ENCODE measurements around the gene TTC39C.
"Not testable (repeated sequence)": the region's sequence is repeated elsewhere in the genome, so short reads cannot be mapped to it uniquely, and the experiment has no call there.

Gene TTC39C

GRCh38 chr18:24072743-24073142 is 58.2 kb downstream of the TTC39C start:
- in situ Hi-C loops (cut with MboI; ENCODE audit: low pct_unique_long_range_greater_than_20kb, low sequenced_read_pairs): no loop called here
- DNase-seq: no peak

DNA sequence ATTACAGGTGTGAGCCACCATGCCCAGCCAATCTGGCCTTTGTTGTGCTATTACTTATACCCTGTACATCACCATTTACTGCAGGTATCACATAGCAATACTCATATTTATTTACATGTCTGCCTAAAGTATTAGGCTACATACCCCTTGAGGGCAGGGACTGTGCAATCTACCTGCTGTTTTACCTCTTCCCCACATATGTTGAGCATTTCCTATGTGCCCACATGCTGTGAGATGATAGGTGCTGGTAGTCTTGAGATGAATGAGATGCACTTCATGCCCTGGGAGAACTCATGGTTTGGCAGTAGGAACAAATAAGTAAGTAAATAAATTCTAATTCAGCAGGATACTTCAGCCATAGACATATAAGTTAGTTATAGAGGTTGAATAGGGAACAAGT is 59.2 kb downstream of the TTC39C start:
- in situ Hi-C loops (cut with MboI; ENCODE audit: low pct_unique_long_range_greater_than_20kb, low sequenced_read_pairs): no loop called here

GRCh38 chr18:24074757-24075156 is 60.2 kb downstream of the TTC39C start:
- DNase-seq; in situ Hi-C loops (cut with MboI; ENCODE audit: low pct_unique_long_range_greater_than_20kb, low sequenced_read_pairs): not testable (repeated sequence)

More for the DNA sequence above, 59.2 kb downstream of the TTC39C start:
- DNase-seq: no peak

GRCh38 chr18:24075767-24076597 is 61.4 kb downstream of the TTC39C start:
- DNase-seq: peak; percentile 88

GRCh38 chr18:24076950-24077349 is 62.4 kb downstream of the TTC39C start:
- in situ Hi-C loops (cut with MboI; ENCODE audit: low pct_unique_long_range_greater_than_20kb, low sequenced_read_pairs): no loop called here
- no peak for DNase-seq

More at GRCh38 chr18:24075767-24076597, 61.4 kb downstream of the TTC39C start:
- in situ Hi-C loops (cut with MboI; ENCODE audit: low pct_unique_long_range_greater_than_20kb, low sequenced_read_pairs): no loop called here

- in situ Hi-C loops (cut with MboI; ENCODE audit: low pct_unique_long_range_greater_than_20kb, low sequenced_read_pairs): no loop called here
- DNase-seq: no peak
Observed at GRCh38 chr18:24078391-24078790, 63.8 kb downstream of the TTC39C start.

DNA sequence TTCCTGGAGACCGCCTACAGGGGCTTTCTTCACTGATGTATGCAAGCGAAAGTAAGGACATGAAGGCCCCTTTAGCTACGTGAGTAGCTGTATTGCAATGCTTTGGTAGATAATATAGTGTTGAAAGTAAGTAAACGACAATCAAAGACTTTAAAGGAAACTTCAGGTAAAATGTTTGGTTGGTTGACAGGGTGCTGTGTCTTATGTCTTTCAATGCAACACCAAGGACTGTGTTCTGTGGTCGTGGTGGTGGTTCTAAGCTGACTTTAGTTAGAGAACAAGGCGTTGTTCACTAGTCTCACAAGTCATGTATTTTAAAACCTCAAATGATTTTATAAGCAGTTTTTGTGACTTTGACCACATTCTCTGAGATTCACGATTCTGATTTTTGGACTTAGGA is 66.3 kb downstream of the TTC39C start:
- in situ Hi-C loops (cut with MboI; ENCODE audit: low pct_unique_long_range_greater_than_20kb, low sequenced_read_pairs): no loop called here

GRCh38 chr18:24083550-24083949 is 69.0 kb downstream of the TTC39C start:
- in situ Hi-C loops (cut with MboI; ENCODE audit: low pct_unique_long_range_greater_than_20kb, low sequenced_read_pairs): no loop called here
- no peak for DNase-seq

More for the DNA sequence above, 66.3 kb downstream of the TTC39C start:
- DNase-seq: no peak

DNA sequence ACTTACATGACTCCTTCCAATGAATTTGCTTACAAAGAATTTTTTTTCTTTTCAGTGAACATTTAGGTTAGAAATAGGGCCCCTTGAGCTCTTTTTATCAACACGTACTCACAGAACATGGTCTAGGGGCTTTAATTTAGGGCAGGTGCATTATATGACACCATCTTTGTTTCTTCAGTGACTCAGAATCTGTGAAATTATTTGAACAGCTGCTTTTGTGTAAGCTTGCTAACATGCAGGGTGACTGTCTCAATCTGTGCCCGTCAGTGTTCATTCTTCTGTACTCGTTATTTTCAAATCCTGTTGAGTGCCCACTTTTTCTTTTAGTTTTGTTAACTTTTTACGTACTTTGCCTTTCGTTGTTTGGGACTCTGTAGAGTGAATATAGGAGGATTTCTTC is 71.5 kb downstream of the TTC39C start:
- in situ Hi-C loops (cut with MboI; ENCODE audit: low pct_unique_long_range_greater_than_20kb, low sequenced_read_pairs): no loop called here
- DNase-seq: no peak

DNA sequence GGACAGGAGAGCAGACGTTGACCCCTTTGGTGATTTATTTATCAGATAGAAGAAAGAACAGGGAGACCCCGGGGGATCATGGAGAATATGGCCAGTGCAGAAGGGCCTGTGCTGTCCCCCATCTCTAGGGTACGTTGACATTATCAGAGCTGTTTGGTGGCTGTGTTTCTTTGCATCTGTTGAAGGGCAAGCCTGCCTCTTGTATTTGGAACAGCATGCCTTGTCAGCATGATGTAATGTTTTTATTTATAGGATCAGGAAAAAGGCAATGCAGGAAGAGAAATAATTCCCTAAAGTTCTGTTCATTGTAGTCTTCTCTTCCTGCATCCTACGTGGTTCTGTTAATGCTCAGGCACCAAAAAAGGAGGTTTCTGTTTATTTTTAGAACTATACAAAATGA is 74.5 kb downstream of the TTC39C start:
- DNase-seq: no peak
- in situ Hi-C loops (cut with MboI; ENCODE audit: low pct_unique_long_range_greater_than_20kb, low sequenced_read_pairs): no loop called here

- in situ Hi-C loops (cut with MboI; ENCODE audit: low pct_unique_long_range_greater_than_20kb, low sequenced_read_pairs): no loop called here
- DNase-seq: no peak
Observed at GRCh38 chr18:24089515-24090337, 75.2 kb downstream of the TTC39C start.

- no peak for DNase-seq
- in situ Hi-C loops (cut with MboI; ENCODE audit: low pct_unique_long_range_greater_than_20kb, low sequenced_read_pairs): no loop called here
Observed at GRCh38 chr18:24090876-24091275, 76.3 kb downstream of the TTC39C start.

- peak; percentile 10 for DNase-seq
- in situ Hi-C loops (cut with MboI; ENCODE audit: low pct_unique_long_range_greater_than_20kb, low sequenced_read_pairs): no loop called here
Observed at GRCh38 chr18:24094561-24094960, 80.0 kb downstream of the TTC39C start.

DNA sequence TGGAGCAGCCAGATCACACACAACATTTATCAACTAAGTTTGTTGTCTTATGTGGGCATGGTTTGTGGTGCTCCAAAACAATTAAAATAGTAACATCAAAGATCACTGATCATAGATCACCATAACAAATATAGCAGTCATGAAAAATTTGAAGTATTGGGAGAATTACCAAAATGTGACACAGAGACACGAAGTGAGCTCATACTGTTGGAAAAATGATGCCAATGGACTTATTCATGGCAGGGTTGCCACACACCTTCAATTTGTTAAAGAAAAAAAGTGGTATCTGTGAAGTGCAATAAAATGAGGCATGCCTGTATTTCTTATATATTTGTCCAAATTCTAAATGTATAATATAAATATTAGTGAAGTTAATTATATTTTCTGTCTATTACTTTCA is 81.4 kb downstream of the TTC39C start:
- DNase-seq: no peak
- in situ Hi-C loops (cut with MboI; ENCODE audit: low pct_unique_long_range_greater_than_20kb, low sequenced_read_pairs): no loop called here

DNA sequence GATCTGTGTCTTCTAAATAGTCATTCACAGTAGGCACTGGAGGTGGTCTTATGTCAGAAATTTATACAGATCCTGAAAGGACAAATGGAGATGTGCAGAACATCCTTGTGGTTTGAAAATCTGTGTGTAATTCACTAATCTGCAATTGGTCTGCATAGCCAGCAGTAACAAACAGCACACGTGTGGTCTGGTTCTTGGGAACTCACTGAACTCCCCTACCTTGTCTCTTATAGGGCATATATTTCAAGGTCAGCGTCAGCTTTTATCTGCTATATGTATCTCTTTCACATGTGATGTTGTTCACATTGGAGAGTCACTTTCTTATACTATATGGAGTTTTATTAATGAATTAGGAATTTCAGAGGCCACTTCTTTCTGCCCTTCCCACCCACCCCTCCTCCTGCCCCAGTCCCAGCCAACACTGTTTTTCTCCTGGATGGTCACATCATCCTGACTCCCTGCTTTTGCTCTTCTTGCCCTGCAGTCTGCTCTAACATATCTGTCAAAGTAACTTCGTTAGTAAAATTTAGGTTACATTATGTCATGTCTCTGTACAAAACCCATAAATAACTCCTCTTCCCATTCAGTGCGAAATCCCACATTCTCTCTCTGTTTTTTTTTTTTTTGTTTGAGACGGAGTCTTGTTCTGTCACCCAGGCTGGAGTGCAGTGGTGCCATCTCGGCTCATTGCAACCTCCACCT is 88.9 kb downstream of the TTC39C start:
- DNase-seq: no peak
- in situ Hi-C loops (cut with MboI; ENCODE audit: low pct_unique_long_range_greater_than_20kb, low sequenced_read_pairs): no loop called here

DNA sequence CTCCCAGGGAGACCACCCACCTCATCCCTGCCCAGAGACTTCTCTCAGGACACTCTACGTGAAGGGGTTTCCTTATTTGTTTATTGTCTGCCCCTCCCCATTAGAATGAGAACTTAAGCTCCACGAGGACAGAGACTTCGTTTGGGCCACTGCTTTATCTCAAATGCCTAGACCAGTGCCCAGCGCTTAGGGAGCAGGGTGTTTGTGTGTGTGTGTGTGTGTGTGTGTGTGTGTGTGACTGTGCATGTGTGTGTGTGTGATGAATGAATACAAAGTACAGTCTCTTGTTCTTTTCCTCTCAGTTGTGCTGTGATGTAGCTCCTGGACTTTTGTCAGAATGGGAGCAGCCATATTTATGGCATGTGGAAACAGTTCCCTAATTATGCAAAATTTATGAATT is 89.9 kb downstream of the TTC39C start:
- in situ Hi-C loops (cut with MboI; ENCODE audit: low pct_unique_long_range_greater_than_20kb, low sequenced_read_pairs): no loop called here
- DNase-seq: no peak

DNA sequence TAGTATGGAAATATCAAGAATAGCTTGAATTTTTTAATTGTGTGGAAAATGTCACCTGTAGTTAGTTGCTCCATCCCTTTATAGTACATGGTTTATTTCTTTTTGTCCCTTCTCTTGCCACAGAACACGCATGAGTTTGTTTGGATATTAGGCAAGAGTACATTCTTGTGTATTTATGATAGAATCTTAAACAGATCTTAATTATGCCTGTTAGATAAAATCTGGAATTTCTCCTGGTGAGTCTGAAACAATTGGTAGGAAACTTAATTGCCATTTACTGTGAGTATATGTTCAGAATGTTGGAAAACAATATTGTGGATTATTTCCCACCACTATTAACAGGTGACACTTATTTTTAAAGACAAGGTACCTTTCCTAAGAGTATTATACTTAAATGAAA is 94.1 kb downstream of the TTC39C start:
- in situ Hi-C loops (cut with MboI; ENCODE audit: low pct_unique_long_range_greater_than_20kb, low sequenced_read_pairs): no loop called here

DNA sequence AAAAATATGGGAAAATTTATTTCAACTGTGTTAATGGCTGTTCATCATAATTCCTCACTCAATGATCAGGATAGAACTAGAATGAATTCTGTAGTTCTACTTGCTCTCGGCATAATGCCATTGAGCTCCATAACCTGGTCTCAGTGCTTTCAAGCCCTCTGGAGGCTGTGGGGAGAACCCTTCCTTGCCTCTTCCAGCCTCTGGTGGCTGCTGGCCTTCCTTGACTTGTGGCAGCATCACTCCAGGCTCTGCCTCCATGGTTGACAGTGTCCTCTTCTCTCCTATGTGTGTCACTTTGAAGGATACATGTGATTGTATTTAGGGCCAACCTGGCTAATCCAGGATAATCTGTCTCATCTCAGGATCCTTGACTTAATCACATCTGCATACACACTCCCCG is 97.4 kb downstream of the TTC39C start:
- DNase-seq: no peak

More for the DNA sequence above, 94.1 kb downstream of the TTC39C start:
- no peak for DNase-seq

GRCh38 chr18:24112464-24112863 is 97.9 kb downstream of the TTC39C start:
- in situ Hi-C loops (cut with MboI; ENCODE audit: low pct_unique_long_range_greater_than_20kb, low sequenced_read_pairs): no loop called here
- DNase-seq: no peak

More for the DNA sequence above, 97.4 kb downstream of the TTC39C start:
- in situ Hi-C loops (cut with MboI; ENCODE audit: low pct_unique_long_range_greater_than_20kb, low sequenced_read_pairs): no loop called here
